GM23338 (cell line): ENCODE data around the gene IL16. TPM values are rescaled to one million over a fixed set of nuclear protein-coding genes. Genes with fewer than 3 reads are reported as not detected.
A peak's percentile ranks its signal among the peaks of the same experiment; 100 is the strongest.
"Not testable (repeated sequence)": the region's sequence is repeated elsewhere in the genome, so short reads cannot be mapped to it uniquely, and the experiment has no call there.

Source experiments
- ATAC-seq: fragments of 200-7000 bp; cut with Tn5 transposase; 3 replicates; pipeline ENCODE4 v1.9.1; 2020
- DNase-seq: peaks from one replicate; pipeline ENCODE4 v3.0.0-alpha.2; 2015; ENCODE audit warnings: low spot score
- H2AFZ ChIP-seq: fragments of 200-600 bp; sonication (generic); 2 replicates; pipeline ENCODE4 v1.8.0; 2016; ENCODE audit warnings: antibody characterized with exemption, mild to moderate bottlenecking, moderate library complexity
- H3F3A ChIP-seq: fragments of 200-600 bp; sonication (generic); replicated peaks from 2 replicates; pipeline ENCODE4 v1.8.0; 2017; ENCODE audit warnings: antibody characterized with exemption, mixed run types, low read depth
- H3K27ac ChIP-seq: fragments of 200-600 bp; sonication (generic); 2 replicates; pipeline ENCODE4 v1.6.1; 2016; ENCODE audit warnings: low read depth
- H3K27me3 ChIP-seq: fragments of 200-600 bp; sonication (generic); 2 replicates; pipeline ENCODE4 v1.8.0; 2016; ENCODE audit warnings: mild to moderate bottlenecking, mixed run types, moderate library complexity; ENCODE audit not compliant: insufficient read depth
- H3K36me3 ChIP-seq: fragments of 200-600 bp; sonication (generic); 2 replicates; pipeline ENCODE4 v1.8.0; 2016; ENCODE audit warnings: mild to moderate bottlenecking; ENCODE audit not compliant: insufficient read depth
- H3K4me1 ChIP-seq: fragments of 200-600 bp; sonication (generic); 2 replicates; pipeline ENCODE4 v1.8.0; 2016; ENCODE audit warnings: mild to moderate bottlenecking, moderate library complexity; ENCODE audit not compliant: insufficient read depth
- H3K4me2 ChIP-seq: fragments of 200-600 bp; sonication (generic); 2 replicates; pipeline ENCODE4 v1.7.1; 2017; ENCODE audit warnings: mixed run types
- H3K4me3 ChIP-seq: fragments of 200-600 bp; sonication (generic); 2 replicates; pipeline ENCODE4 v1.6.1; 2016; ENCODE audit warnings: mixed run types
- H3K79me2 ChIP-seq: fragments of 200-600 bp; sonication (generic); replicated peaks from 2 replicates; pipeline ENCODE4 v1.8.0; 2017; ENCODE audit warnings: mild to moderate bottlenecking; ENCODE audit not compliant: insufficient read depth
- H3K9me2 ChIP-seq: fragments of 200-600 bp; sonication (generic); 2 replicates; pipeline ENCODE4 v1.8.0; 2017; ENCODE audit not compliant: insufficient read depth
- H4K20me1 ChIP-seq: fragments of 200-600 bp; sonication (generic); replicated peaks from 2 replicates; pipeline ENCODE4 v1.8.0; 2017; ENCODE audit warnings: mild to moderate bottlenecking; ENCODE audit not compliant: insufficient read depth
- H3K27ac Mint-ChIP-seq: 2 replicates; pipeline ENCODE4 v1.8.0; 2020; ENCODE audit warnings: inconsistent platforms, mild to moderate bottlenecking, moderate library complexity, mixed read lengths
- H3K27me3 Mint-ChIP-seq: 3 replicates; pipeline ENCODE4 v1.8.0; 2022; ENCODE audit warnings: low read depth, mild to moderate bottlenecking, moderate library complexity, mixed read lengths, inconsistent platforms; ENCODE audit not compliant: insufficient read depth, poor library complexity
- H3K36me3 Mint-ChIP-seq: 3 replicates; pipeline ENCODE4 v1.8.0; 2021; ENCODE audit warnings: low read depth, mild to moderate bottlenecking, inconsistent platforms, moderate library complexity, mixed read lengths
- H3K4me1 Mint-ChIP-seq: 3 replicates; pipeline ENCODE4 v1.8.0; 2020; ENCODE audit warnings: mild to moderate bottlenecking, inconsistent platforms, mixed read lengths
- H3K4me3 Mint-ChIP-seq: 3 replicates; pipeline ENCODE4 v1.8.0; 2021; ENCODE audit warnings: moderate library complexity, mild to moderate bottlenecking, inconsistent platforms, mixed read lengths
- H3K9me3 Mint-ChIP-seq: 3 replicates; pipeline ENCODE4 v1.8.0; 2020; ENCODE audit warnings: moderate library complexity, mild to moderate bottlenecking, inconsistent platforms, mixed read lengths
- CREB1 ChIP-seq: fragments of 250-450 bp; sonication (Bioruptor Pico); IDR thresholded peaks from 2 replicates; pipeline ENCODE4 v1.5.0; 2020; ENCODE audit warnings: low read depth, mild to moderate bottlenecking, moderate library complexity
- EZH2phosphoT487 ChIP-seq: fragments of 200-600 bp; sonication (generic); IDR thresholded peaks from one replicate; pipeline ENCODE4 v1.8.1; 2018; ENCODE audit warnings: antibody characterized with exemption; ENCODE audit not compliant: unreplicated experiment
- NANOG ChIP-seq: IDR thresholded peaks from 2 replicates; pipeline ENCODE4 v1.6.1; 2016; ENCODE audit warnings: antibody characterized with exemption, borderline replicate concordance
- ZNF114 ChIP-seq: fragments of 250-450 bp; sonication (Bioruptor Pico); IDR thresholded peaks from 2 replicates; pipeline ENCODE4 v1.5.0; 2020; ENCODE audit warnings: mild to moderate bottlenecking, moderate library complexity
- ZNF331 ChIP-seq: fragments of 250-450 bp; sonication (Bioruptor Pico); IDR thresholded peaks from 2 replicates; pipeline ENCODE4 v1.5.0; 2020; ENCODE audit warnings: low read depth, mild to moderate bottlenecking, moderate library complexity
- polyA plus RNA-seq: library from polyadenylated mRNA; unstranded; fragments of >200 nt; fragmentation: Nextera tagmentation; extraction: Ambion mirVana; gene quantifications from 2 replicates; pipeline ENCODE4 v1.2.1, GENCODE V29; 2016
- total RNA-seq: library from RNA; depleted of rRNA; stranded (reverse); fragments of >200 nt; shearing (Covaris generic); gene quantifications from 2 replicates; pipeline ENCODE4 v1.2.3, GENCODE V29; 2014
- TF ChIP-seq, protein P1 (sequence below): fragments of 250-450 bp; sonication (Bioruptor Pico); IDR thresholded peaks from 2 replicates; pipeline ENCODE4 v1.5.0; 2020; ENCODE audit warnings: mild to moderate bottlenecking, moderate library complexity
- TF ChIP-seq, protein P2 (sequence below), 2 experiments: fragments of 200-600 bp in 1 of 2; sonication (generic) in 1 of 2; conservative IDR thresholded peaks; 2 replicates each; pipeline versions ENCODE4 v1.5.1 to v1.6.1; 2016 to 2017; ENCODE audit warnings: antibody characterized with exemption in 2 of 2, low read depth in 2 of 2, mild to moderate bottlenecking in 2 of 2, moderate library complexity in 1 of 2
- TF ChIP-seq, protein P3 (sequence below): IDR thresholded peaks from one replicate; pipeline ENCODE4 v1.6.1; 2018; ENCODE audit warnings: antibody characterized with exemption; ENCODE audit not compliant: unreplicated experiment
- TF ChIP-seq, protein P4 (sequence below): IDR thresholded peaks from 2 replicates; pipeline ENCODE4 v1.6.1; 2016; ENCODE audit warnings: antibody characterized with exemption

Gene IL16
- total and polyA plus RNA-seq, 2 experiments from 2014 or later = 0.29 TPM; not detected in 1

DNA sequence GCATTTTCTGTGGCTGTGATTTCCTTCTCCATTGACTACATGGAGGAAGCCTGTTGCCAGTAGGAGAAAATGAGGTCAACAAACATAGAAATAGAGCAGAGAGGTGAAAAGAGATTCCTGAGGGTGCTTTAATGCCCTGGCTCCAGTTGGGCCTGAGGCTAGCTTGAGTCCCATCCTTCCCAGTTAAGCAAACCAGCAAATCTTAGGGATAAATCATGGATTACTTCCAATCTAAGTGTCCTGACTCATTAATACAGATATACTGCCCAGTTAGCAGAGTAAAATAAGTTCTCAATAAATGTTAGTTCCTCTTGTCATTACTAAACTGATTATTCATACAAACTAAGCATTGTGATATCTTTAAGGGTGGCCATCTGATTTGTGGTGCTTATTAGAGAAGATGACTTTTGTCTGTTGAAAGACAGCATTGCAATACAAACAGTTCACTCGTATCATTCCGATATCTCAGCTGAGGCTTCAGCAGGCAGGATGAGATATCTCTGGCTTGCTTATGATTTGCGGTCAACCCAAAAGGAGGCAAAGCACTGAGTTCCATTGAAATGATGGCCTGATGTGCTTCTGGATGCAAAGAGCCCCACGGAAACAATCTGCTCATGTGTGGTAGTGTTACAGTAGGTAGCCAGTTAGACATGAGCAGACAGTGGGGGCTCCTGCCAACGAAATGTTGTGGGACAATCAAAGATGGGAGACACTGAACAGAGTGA is 133.8 kb downstream of the IL16 start:
- Histone ChIP-seq H3K4me1 (no peaks in the 10 kb centered on the region), H3F3A (no peaks in the 10 kb centered on the region), H4K20me1 (no peaks in the 10 kb centered on the region), H3K27me3 (no peaks in the 10 kb centered on the region), H3K4me3 (no peak overlapping the region), H3K36me3 (no peaks in the 10 kb centered on the region), H3K4me2 (no peak overlapping the region), H3K27ac (no peak overlapping the region), H3K79me2 (no peaks in the 10 kb centered on the region), H2AFZ (no peak overlapping the region), H3K9me2 (no peaks in the 10 kb centered on the region)
- Mint-ChIP-seq H3K4me1 (no peaks in the 10 kb centered on the region), H3K27ac (peak overlapping the region; percentile 26; the same call in 1 of the 2 replicates), H3K4me3 (no peak overlapping the region), H3K36me3 (no peaks in the 10 kb centered on the region), H3K9me3 (no peaks in the 10 kb centered on the region), H3K27me3 (peaks cover 8% of the 10 kb centered on the region)
- ATAC-seq (no peak), DNase-seq (no peak)
- TF ChIP-seq CREB1 (CRISPR knock-in tag) (no peak), ZNF114 (CRISPR knock-in tag) (no peak), EZH2phosphoT487 (no peak), ZNF331 (CRISPR knock-in tag) (no peak), NANOG (no peak)
- TF ChIP-seq, protein P1, sequence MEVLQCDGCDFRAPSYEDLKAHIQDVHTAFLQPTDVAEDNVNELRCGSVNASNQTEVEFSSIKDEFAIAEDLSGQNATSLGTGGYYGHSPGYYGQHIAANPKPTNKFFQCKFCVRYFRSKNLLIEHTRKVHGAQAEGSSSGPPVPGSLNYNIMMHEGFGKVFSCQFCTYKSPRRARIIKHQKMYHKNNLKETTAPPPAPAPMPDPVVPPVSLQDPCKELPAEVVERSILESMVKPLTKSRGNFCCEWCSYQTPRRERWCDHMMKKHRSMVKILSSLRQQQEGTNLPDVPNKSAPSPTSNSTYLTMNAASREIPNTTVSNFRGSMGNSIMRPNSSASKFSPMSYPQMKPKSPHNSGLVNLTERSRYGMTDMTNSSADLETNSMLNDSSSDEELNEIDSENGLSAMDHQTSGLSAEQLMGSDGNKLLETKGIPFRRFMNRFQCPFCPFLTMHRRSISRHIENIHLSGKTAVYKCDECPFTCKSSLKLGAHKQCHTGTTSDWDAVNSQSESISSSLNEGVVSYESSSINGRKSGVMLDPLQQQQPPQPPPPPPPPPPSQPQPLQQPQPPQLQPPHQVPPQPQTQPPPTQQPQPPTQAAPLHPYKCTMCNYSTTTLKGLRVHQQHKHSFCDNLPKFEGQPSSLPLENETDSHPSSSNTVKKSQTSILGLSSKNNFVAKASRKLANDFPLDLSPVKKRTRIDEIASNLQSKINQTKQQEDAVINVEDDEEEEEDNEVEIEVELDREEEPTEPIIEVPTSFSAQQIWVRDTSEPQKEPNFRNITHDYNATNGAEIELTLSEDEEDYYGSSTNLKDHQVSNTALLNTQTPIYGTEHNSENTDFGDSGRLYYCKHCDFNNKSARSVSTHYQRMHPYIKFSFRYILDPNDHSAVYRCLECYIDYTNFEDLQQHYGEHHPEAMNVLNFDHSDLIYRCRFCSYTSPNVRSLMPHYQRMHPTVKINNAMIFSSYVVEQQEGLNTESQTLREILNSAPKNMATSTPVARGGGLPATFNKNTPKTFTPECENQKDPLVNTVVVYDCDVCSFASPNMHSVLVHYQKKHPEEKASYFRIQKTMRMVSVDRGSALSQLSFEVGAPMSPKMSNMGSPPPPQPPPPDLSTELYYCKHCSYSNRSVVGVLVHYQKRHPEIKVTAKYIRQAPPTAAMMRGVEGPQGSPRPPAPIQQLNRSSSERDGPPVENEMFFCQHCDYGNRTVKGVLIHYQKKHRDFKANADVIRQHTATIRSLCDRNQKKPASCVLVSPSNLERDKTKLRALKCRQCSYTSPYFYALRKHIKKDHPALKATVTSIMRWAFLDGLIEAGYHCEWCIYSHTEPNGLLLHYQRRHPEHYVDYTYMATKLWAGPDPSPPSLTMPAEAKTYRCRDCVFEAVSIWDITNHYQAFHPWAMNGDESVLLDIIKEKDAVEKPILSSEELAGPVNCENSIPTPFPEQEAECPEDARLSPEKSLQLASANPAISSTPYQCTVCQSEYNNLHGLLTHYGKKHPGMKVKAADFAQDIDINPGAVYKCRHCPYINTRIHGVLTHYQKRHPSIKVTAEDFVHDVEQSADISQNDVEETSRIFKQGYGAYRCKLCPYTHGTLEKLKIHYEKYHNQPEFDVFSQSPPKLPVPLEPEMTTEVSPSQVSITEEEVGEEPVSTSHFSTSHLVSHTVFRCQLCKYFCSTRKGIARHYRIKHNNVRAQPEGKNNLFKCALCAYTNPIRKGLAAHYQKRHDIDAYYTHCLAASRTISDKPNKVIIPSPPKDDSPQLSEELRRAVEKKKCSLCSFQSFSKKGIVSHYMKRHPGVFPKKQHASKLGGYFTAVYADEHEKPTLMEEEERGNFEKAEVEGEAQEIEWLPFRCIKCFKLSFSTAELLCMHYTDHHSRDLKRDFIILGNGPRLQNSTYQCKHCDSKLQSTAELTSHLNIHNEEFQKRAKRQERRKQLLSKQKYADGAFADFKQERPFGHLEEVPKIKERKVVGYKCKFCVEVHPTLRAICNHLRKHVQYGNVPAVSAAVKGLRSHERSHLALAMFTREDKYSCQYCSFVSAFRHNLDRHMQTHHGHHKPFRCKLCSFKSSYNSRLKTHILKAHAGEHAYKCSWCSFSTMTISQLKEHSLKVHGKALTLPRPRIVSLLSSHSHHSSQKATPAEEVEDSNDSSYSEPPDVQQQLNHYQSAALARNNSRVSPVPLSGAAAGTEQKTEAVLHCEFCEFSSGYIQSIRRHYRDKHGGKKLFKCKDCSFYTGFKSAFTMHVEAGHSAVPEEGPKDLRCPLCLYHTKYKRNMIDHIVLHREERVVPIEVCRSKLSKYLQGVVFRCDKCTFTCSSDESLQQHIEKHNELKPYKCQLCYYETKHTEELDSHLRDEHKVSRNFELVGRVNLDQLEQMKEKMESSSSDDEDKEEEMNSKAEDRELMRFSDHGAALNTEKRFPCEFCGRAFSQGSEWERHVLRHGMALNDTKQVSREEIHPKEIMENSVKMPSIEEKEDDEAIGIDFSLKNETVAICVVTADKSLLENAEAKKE (CRISPR knock-in tag) = no peak
- TF ChIP-seq, protein P2, sequence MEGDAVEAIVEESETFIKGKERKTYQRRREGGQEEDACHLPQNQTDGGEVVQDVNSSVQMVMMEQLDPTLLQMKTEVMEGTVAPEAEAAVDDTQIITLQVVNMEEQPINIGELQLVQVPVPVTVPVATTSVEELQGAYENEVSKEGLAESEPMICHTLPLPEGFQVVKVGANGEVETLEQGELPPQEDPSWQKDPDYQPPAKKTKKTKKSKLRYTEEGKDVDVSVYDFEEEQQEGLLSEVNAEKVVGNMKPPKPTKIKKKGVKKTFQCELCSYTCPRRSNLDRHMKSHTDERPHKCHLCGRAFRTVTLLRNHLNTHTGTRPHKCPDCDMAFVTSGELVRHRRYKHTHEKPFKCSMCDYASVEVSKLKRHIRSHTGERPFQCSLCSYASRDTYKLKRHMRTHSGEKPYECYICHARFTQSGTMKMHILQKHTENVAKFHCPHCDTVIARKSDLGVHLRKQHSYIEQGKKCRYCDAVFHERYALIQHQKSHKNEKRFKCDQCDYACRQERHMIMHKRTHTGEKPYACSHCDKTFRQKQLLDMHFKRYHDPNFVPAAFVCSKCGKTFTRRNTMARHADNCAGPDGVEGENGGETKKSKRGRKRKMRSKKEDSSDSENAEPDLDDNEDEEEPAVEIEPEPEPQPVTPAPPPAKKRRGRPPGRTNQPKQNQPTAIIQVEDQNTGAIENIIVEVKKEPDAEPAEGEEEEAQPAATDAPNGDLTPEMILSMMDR (conservative IDR thresholded peaks at IDR 0.05; ENCODE audit: low read depth in 2 of 2) = no peak
- TF ChIP-seq, protein P3, sequence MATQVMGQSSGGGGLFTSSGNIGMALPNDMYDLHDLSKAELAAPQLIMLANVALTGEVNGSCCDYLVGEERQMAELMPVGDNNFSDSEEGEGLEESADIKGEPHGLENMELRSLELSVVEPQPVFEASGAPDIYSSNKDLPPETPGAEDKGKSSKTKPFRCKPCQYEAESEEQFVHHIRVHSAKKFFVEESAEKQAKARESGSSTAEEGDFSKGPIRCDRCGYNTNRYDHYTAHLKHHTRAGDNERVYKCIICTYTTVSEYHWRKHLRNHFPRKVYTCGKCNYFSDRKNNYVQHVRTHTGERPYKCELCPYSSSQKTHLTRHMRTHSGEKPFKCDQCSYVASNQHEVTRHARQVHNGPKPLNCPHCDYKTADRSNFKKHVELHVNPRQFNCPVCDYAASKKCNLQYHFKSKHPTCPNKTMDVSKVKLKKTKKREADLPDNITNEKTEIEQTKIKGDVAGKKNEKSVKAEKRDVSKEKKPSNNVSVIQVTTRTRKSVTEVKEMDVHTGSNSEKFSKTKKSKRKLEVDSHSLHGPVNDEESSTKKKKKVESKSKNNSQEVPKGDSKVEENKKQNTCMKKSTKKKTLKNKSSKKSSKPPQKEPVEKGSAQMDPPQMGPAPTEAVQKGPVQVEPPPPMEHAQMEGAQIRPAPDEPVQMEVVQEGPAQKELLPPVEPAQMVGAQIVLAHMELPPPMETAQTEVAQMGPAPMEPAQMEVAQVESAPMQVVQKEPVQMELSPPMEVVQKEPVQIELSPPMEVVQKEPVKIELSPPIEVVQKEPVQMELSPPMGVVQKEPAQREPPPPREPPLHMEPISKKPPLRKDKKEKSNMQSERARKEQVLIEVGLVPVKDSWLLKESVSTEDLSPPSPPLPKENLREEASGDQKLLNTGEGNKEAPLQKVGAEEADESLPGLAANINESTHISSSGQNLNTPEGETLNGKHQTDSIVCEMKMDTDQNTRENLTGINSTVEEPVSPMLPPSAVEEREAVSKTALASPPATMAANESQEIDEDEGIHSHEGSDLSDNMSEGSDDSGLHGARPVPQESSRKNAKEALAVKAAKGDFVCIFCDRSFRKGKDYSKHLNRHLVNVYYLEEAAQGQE = no peak
- TF ChIP-seq, protein P4, sequence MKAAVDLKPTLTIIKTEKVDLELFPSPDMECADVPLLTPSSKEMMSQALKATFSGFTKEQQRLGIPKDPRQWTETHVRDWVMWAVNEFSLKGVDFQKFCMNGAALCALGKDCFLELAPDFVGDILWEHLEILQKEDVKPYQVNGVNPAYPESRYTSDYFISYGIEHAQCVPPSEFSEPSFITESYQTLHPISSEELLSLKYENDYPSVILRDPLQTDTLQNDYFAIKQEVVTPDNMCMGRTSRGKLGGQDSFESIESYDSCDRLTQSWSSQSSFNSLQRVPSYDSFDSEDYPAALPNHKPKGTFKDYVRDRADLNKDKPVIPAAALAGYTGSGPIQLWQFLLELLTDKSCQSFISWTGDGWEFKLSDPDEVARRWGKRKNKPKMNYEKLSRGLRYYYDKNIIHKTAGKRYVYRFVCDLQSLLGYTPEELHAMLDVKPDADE = no peak

DNA sequence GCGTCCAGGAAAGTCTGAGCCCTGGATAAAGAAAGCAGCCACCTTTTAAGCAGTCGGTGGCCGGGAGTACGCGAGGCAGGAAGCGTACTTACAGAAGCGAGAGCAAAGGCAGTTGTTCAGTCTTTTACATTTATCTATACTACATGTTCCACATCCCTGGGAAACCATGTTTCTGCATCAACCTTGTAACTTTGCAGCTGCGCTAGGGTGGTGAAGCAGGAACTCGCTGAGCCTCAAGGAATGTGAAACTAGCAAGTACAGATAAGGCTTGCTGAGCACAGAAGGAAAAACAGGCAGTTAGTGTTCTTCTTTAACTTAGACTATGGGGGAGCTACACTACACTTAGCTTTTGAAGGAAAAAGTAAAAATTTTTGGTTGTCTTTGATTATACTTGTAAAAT is 134.5 kb downstream of the IL16 start:
- H3K9me2 ChIP-seq, H3K4me3 Mint-ChIP-seq, H3K9me3 Mint-ChIP-seq, H3K4me1 ChIP-seq, H4K20me1 ChIP-seq, H3K27me3 ChIP-seq, H2AFZ ChIP-seq, H3F3A ChIP-seq, H3K36me3 Mint-ChIP-seq, H3K4me2 ChIP-seq, DNase-seq, H3K27ac ChIP-seq, H3K4me3 ChIP-seq, ATAC-seq, H3K27me3 Mint-ChIP-seq, H3K4me1 Mint-ChIP-seq, H3K36me3 ChIP-seq, H3K79me2 ChIP-seq: not testable (repeated sequence)
- H3K27ac Mint-ChIP-seq = peak overlapping the region; percentile 26; the same call in 1 of the 2 replicates
